PC-9 (cell line): ENCODE results near the gene TJP2. TPM values are rescaled to one million over a fixed set of nuclear protein-coding genes. Genes with fewer than 3 reads are reported as not detected.

Experiments
- BruUV-seq: library from RNA; stranded (reverse); fragments of 400-500 nt; replicated peaks from 2 replicates; lab custom pipeline; 2021; lab: Mats Ljungman, UMichigan
- CTCF ChIA-PET: fragments of 300-600 bp; sonication (Branson Sonifier 250); formaldehyde crosslinking; loops from one replicate; lab custom pipeline; 2022; ENCODE audit warnings: antibody characterized with exemption; lab: Charles Lee
- POLR2A ChIA-PET: fragments of 300-600 bp; sonication (Branson Sonifier 250); formaldehyde crosslinking; loops from one replicate; lab custom pipeline; 2022; ENCODE audit warnings: antibody characterized with exemption; ENCODE audit not compliant: unreplicated experiment; lab: Charles Lee
- DNase-seq, 2 experiments: peaks; one replicate each; pipeline versions ENCODE4 v3.0.0 to v3.0.0-alpha.2; 2015 to 2022; ENCODE audit warnings: mixed read lengths in 1 of 2
- H2AFZ ChIP-seq: fragments of 200-600 bp; sonication (generic); 2 replicates; pipeline ENCODE4 v1.8.1; 2017; ENCODE audit warnings: antibody characterized with exemption
- H3F3A ChIP-seq: fragments of 200-600 bp; sonication (generic); 2 replicates; pipeline ENCODE4 v1.8.1; 2017; ENCODE audit warnings: antibody characterized with exemption, mild to moderate bottlenecking, low read depth; ENCODE audit not compliant: insufficient read depth
- H3K27ac ChIP-seq: fragments of 200-600 bp; sonication (generic); 2 replicates; pipeline ENCODE4 v1.6.1; 2016; ENCODE audit warnings: mixed run types
- H3K27me3 ChIP-seq: fragments of 200-600 bp; sonication (generic); 2 replicates; pipeline ENCODE4 v1.6.1; 2016; ENCODE audit warnings: low read depth, mixed run types; ENCODE audit not compliant: insufficient read depth
- H3K36me3 ChIP-seq: fragments of 200-600 bp; sonication (generic); 2 replicates; pipeline ENCODE4 v1.6.1; 2016; ENCODE audit warnings: low read depth, mixed run types
- H3K4me1 ChIP-seq: fragments of 200-600 bp; sonication (generic); replicated peaks from 2 replicates; pipeline ENCODE4 v1.6.1; 2016; ENCODE audit warnings: mixed run types; ENCODE audit not compliant: insufficient read depth
- H3K4me2 ChIP-seq: fragments of 200-600 bp; sonication (generic); 2 replicates; pipeline ENCODE4 v1.6.1; 2017; ENCODE audit warnings: mixed run types
- H3K4me3 ChIP-seq: fragments of 200-600 bp; sonication (generic); 2 replicates; pipeline ENCODE4 v1.6.1; 2016; ENCODE audit warnings: mixed run types
- H3K79me2 ChIP-seq: fragments of 200-600 bp; sonication (generic); 2 replicates; pipeline ENCODE4 v1.6.1; 2017; ENCODE audit warnings: low read depth, mixed run types
- H3K9me2 ChIP-seq: fragments of 200-600 bp; sonication (generic); 2 replicates; pipeline ENCODE4 v1.8.1; 2017; ENCODE audit warnings: mild to moderate bottlenecking; ENCODE audit not compliant: insufficient read depth
- H3K9me3 ChIP-seq: fragments of 200-600 bp; sonication (generic); 2 replicates; pipeline ENCODE4 v1.8.1; 2016; ENCODE audit warnings: low read depth; ENCODE audit not compliant: insufficient read depth
- H4K20me1 ChIP-seq: fragments of 200-600 bp; sonication (generic); 2 replicates; pipeline ENCODE4 v1.8.1; 2017; ENCODE audit not compliant: insufficient read depth
- EZH2 ChIP-seq: fragments of 200-600 bp; sonication (generic); IDR thresholded peaks from 2 replicates; pipeline ENCODE4 v1.8.0; 2017; ENCODE audit warnings: antibody characterized with exemption, low read depth
- intact Hi-C: fragments of 100-400 bp; cut with micrococcal nuclease; formaldehyde crosslinking; loops from one replicate; pipeline ENCODE4 v1.10.0; 2022; ENCODE audit not compliant: unreplicated experiment
- total RNA-seq: library from RNA; stranded (reverse); gene quantifications from 2 replicates; pipeline ENCODE4 v1.2.3, GENCODE V29; 2021
- TF ChIP-seq, protein P1 (sequence below): fragments of 200-600 bp; sonication (generic); conservative IDR thresholded peaks from 2 replicates; pipeline ENCODE4 v1.6.1; 2017; ENCODE audit warnings: mixed run types, antibody characterized with exemption, mild to moderate bottlenecking, moderate library complexity

TJP2 gene
- total RNA-seq, 1 experiment from 2014 or later = 143 TPM

DNA sequence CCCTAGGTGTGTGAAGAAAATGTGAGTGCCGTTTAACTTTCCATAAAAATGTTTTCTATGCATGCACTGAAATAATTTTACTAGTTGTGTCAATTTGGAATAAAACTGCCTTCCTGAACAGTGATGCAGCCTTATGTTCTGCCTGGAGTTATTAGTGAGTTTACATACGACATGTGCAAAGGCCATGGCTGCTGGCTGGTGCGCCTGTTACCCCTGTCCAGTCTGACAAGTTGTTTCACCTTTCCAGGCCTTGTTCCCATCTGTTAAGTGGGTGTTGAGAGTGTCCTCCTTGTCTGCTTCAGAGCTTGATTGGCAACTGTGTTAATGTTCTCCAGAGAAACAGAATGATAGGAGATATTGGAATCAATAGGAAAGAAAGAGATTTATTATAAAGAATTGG is 60.6 kb downstream of the TJP2 start:
- Histone ChIP-seq H3K4me3 (no peak overlapping the region), H3K4me1 (no peaks in the 10 kb centered on the region), H3K9me2 (no peaks in the 10 kb centered on the region), H3K4me2 (no peak overlapping the region), H3F3A (no peaks in the 10 kb centered on the region), H4K20me1 (no peaks in the 10 kb centered on the region), H3K27ac (no peak overlapping the region), H3K79me2 (no peaks in the 10 kb centered on the region), H3K9me3 (no peaks in the 10 kb centered on the region), H3K36me3 (peaks cover 16% of the 10 kb centered on the region), H3K27me3 (no peaks in the 10 kb centered on the region), H2AFZ (no peak overlapping the region)
- BruUV-seq = no TSS peak
- TF ChIP-seq EZH2 = no peak
- TF ChIP-seq, protein P1, sequence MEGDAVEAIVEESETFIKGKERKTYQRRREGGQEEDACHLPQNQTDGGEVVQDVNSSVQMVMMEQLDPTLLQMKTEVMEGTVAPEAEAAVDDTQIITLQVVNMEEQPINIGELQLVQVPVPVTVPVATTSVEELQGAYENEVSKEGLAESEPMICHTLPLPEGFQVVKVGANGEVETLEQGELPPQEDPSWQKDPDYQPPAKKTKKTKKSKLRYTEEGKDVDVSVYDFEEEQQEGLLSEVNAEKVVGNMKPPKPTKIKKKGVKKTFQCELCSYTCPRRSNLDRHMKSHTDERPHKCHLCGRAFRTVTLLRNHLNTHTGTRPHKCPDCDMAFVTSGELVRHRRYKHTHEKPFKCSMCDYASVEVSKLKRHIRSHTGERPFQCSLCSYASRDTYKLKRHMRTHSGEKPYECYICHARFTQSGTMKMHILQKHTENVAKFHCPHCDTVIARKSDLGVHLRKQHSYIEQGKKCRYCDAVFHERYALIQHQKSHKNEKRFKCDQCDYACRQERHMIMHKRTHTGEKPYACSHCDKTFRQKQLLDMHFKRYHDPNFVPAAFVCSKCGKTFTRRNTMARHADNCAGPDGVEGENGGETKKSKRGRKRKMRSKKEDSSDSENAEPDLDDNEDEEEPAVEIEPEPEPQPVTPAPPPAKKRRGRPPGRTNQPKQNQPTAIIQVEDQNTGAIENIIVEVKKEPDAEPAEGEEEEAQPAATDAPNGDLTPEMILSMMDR = no peak
- CTCF ChIA-PET = no interaction called here
- DNase-seq = no peak
- POLR2A ChIA-PET = no interaction called here
- intact Hi-C loops = no loop called here

DNA sequence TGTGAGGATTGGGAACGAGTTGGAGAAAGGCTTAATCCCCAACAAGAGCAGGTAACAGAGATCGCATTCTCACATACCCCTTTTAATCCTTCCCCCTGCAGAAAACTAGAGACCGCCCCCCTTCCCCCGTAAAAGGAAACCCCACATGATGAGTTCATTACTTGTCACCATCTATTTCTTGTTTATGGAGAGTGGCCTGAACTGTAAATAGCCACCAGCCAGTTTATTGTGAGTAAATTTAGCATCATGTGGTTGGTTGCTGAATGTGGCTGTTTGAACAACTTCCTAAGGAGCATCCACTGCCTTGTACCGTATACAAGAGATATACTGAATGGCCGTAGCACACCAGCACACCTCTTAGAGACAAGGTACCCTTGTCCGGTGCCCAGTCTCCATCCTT is 62.1 kb downstream of the TJP2 start:
- Histone ChIP-seq H3K9me3 (no peaks in the 10 kb centered on the region), H3K27me3 (no peaks in the 10 kb centered on the region), H3K4me3 (no peak overlapping the region), H3F3A (no peaks in the 10 kb centered on the region), H3K9me2 (no peaks in the 10 kb centered on the region), H3K36me3 (peaks cover 24% of the 10 kb centered on the region), H2AFZ (no peak overlapping the region), H4K20me1 (no peaks in the 10 kb centered on the region), H3K79me2 (no peaks in the 10 kb centered on the region), H3K4me1 (no peaks in the 10 kb centered on the region), H3K27ac (no peak overlapping the region), H3K4me2 (no peak overlapping the region)
- intact Hi-C loops = no loop called here
- POLR2A ChIA-PET = no interaction called here
- CTCF ChIA-PET = interaction anchor here (0.5 kb wide), 1 partner anchor 663 kb away, joined by 9 read pairs; no protein-coding TSS in a partner anchor
- DNase-seq = no peak
- no TSS peak for BruUV-seq
- TF ChIP-seq EZH2 = no peak
- TF ChIP-seq, protein P1 = no peak

DNA sequence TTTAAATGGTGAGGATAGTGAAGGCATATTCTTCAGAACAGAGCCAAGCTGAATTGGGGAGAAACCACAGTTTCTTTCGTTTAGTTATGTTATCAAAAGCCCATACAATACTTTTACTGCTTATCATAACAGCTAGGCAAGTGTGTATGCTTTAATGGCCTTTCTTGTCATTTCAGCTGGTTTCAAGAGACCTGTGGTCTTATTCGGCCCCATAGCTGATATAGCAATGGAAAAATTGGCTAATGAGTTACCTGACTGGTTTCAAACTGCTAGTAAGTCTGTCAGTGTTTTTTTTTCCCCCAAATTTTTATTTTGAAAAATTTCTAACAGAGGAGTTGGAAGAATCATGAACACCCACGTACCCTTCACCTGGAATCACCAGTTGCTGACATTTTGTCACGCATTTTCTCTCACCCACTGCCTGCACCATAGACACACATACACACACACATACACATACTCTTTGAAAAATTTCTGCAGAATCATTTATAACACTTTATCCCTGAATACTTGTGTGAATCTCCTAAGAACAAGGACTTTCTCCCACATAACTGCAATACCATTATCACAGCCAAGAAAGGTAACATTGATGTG is 63.7 kb downstream of the TJP2 start:
- no peak for DNase-seq
- H3K36me3 ChIP-seq = peaks cover 27% of the 10 kb centered on the region
- H3K9me2 ChIP-seq = no peaks in the 10 kb centered on the region
- no TSS peak for BruUV-seq
- CTCF ChIA-PET = no interaction called here
- POLR2A ChIA-PET = no interaction called here
- H3K27me3 ChIP-seq = no peaks in the 10 kb centered on the region
- H3K4me2 ChIP-seq = no peak overlapping the region
- H3K9me3 ChIP-seq = no peaks in the 10 kb centered on the region
- intact Hi-C loops = no loop called here
- H3F3A ChIP-seq = no peaks in the 10 kb centered on the region
- TF ChIP-seq, protein P1 = no peak
- TF ChIP-seq EZH2 = no peak
- H3K27ac ChIP-seq = no peak overlapping the region
- H4K20me1 ChIP-seq = no peaks in the 10 kb centered on the region
- no peak overlapping the region for H3K4me3 ChIP-seq
- no peak overlapping the region for H2AFZ ChIP-seq
- no peaks in the 10 kb centered on the region for H3K79me2 ChIP-seq
- no peaks in the 10 kb centered on the region for H3K4me1 ChIP-seq
